HL-60 (cell line): Measurements from ENCODE around the gene TSEN34.

Experiments
- CTCF ChIP-seq: IDR thresholded peaks from one replicate; pipeline ENCODE4 v1.5.1; 2011; ENCODE audit warnings: low read length, control low read depth, inconsistent platforms; ENCODE audit not compliant: insufficient read depth
- POLR2AphosphoS5 ChIP-seq: IDR thresholded peaks from 2 replicates; pipeline ENCODE4 v1.6.1; 2012; ENCODE audit warnings: low read depth
- REST ChIP-seq: IDR thresholded peaks from 2 replicates; pipeline ENCODE4 v1.6.1; 2012; ENCODE audit warnings: low read depth; ENCODE audit not compliant: insufficient replicate concordance

DNA sequence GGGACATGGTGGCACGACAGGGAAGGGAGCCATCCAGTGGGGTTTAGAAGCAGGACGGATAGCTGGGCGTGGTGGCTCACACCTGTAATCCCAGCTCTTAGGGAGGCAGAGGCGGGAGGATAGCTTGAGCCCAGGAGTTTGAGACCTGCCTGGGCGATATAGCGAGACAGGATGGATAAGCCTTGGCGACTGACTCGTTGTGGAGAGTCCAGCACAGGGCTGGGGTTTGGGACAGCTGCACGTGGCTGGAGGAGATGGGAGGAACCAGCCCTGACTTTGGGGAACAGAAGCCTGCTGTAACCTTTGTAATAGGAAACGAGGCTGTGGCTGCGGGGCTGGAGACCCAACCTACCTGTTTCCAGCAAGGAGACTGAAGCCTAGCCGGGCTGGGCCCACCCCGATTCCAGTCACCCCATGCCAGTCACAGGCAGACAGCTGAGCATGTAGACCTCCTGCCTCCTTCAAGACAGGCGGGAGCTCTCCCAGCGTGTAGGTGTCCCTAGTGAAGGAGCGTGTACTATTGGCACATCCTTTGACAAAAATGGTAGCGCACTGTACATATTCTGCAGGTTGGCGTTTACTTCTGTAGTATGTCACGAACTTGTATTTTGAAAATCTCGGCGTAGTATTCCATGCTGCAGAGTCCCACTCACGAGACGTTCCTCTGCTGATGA, 39.6 kb upstream of the TSEN34 start:
- TF ChIP-seq CTCF (no peak), REST (no peak), POLR2AphosphoS5 (no peak)
